GM18870 (cell line): ENCODE measurements around the gene RND3.
A peak's percentile ranks its signal among the peaks of the same experiment; 100 is the strongest.

Experiments
- ATAC-seq: cut with Tn5 transposase; IDR thresholded peaks from one replicate; pipeline ENCODE4 v1.9.1; 2021; ENCODE audit warnings: moderate library complexity; ENCODE audit not compliant: unreplicated experiment

The RND3 gene, protein sequence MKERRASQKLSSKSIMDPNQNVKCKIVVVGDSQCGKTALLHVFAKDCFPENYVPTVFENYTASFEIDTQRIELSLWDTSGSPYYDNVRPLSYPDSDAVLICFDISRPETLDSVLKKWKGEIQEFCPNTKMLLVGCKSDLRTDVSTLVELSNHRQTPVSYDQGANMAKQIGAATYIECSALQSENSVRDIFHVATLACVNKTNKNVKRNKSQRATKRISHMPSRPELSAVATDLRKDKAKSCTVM

DNA sequence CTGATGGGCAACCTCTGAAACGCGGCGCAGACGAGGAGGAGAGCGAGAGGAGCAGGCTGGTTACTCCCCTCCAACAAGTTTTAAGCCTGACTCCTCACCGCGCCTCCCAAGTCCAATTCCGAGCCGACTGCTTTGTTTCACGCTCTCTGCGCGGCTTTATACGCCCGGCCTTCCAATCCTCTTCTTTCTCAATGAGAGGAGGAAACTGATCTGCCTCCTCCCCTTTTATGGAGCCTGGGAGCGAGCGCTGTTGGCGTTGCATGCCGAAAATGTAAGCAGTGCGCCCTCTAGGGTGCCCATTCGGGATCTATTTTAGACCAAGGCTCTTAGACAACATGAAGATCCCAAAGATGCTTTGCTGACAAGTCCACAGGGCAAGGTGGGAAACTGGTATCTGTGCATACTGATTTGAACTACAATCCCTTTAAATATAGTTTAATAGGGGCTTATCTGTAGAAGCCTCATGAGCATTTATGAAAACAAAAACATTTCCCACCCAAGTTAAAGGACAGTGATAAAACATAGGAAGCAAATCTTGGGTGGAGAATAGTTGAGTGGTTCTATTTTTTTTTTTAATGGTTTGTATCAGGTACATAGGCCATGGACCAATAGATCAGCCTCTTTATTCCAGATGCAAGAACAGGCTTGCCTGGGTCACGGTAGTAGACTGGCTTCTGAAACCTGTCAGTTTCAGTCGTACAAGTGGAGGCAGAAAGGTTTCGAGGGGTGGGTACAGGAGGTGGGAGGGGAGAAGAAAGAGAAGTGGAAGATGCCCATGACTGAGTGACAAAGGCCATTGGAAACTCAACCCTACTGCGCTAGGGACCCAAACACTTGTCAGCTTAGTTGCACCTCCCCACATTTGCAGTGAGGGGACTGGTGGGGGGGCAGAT lies at the start of gene RND3:
Gene RND3, minus strand, starts transcription at position 131 of the 893 bp plus-strand sequence. CDS start 250 bp downstream, outside the sequence.
- ATAC-seq = peak; percentile 66

DNA sequence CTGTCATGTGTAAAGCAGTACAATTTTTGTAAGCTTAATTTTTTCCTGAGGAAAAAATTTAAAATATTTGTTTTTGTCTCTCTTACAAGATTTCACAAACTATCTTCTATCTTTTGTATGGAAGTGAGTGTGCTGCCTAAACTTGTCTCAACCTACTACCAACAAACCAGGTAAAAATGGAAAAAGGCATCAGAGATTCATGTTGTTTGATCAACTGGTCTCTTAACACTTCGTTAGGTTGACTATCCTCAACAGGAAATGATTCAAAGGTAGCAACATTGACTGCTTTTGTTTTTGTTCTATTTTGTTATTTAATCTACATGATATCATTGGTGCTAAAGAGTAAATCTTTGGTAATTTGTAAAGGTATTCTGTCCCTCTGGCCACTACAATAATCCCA lies 47.7 kb upstream of the RND3 start:
- no peak for ATAC-seq

DNA sequence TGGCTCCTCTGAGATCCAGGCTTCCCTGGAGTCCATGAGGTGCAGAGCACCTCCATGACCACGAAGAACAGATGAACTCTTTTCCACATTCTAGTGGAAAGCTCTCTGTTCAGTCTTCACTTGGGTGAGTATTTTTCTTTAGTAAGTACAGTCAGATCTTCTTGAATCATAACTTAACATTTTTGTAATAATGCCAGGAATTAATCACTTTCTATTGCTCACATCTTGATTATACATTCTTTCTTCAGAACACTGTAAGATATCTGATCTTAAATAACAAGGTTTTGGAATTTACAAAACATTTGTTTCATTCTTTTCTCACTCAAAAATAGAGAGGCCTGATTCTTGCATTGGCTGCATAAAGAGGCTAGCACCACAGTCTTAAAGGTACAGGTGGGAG lies 45.4 kb upstream of the RND3 start:
- no peak for ATAC-seq

DNA sequence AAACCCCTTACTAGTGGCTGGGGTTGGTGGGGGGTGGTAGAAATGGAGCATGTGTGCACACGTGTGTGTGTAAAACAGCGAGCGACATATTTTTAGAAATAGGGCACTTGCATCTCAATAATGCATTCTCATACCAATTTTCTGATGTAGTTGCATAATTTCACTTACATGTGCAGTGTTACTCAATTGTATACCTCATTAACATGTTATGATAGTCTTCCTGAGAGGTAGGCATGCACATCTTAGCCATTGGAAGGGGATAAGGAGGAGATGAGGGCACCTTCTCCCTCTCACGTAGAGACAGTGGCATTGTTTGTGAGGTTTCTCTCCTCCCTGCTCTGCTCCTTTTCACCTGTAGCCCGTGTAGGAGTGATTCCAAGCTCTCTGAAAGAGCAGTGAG lies 44.6 kb upstream of the RND3 start:
- ATAC-seq = no peak

DNA sequence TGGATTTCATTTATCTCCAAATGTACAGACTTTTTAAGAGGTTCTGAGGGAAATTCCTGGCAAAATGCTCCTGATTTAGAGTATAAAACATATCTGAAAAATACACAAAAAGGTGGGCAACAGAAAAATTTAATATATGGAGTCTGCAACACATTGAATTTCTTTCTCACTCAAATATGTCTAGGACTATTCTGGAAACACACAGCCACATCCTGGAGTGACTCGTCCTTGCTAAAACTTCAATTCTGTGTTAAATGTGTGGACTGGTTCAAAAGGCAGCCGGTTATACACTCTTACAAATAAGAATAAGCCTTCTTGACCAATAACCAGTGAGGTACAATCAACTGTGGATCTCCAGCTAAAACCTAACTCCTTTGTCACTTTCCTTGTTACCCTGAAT lies 44.1 kb upstream of the RND3 start:
- ATAC-seq = no peak

DNA sequence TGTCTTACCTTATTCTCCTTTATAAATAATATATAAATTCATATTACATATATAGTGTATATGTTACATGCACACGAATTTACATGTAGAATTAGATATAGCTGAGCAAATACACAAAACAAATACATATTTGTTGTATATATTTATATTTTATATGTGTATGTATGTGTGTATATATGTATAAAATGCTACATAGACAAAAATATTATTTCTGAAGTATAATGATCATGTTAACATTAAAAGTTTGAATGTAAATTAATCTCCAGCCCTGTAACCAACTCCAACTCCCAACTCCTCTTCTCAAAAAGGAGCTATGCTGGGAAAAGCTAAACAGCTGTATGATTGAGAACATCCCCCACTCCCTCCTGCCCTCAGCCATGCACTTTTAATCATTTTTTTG lies 42.7 kb upstream of the RND3 start:
- ATAC-seq = no peak

DNA sequence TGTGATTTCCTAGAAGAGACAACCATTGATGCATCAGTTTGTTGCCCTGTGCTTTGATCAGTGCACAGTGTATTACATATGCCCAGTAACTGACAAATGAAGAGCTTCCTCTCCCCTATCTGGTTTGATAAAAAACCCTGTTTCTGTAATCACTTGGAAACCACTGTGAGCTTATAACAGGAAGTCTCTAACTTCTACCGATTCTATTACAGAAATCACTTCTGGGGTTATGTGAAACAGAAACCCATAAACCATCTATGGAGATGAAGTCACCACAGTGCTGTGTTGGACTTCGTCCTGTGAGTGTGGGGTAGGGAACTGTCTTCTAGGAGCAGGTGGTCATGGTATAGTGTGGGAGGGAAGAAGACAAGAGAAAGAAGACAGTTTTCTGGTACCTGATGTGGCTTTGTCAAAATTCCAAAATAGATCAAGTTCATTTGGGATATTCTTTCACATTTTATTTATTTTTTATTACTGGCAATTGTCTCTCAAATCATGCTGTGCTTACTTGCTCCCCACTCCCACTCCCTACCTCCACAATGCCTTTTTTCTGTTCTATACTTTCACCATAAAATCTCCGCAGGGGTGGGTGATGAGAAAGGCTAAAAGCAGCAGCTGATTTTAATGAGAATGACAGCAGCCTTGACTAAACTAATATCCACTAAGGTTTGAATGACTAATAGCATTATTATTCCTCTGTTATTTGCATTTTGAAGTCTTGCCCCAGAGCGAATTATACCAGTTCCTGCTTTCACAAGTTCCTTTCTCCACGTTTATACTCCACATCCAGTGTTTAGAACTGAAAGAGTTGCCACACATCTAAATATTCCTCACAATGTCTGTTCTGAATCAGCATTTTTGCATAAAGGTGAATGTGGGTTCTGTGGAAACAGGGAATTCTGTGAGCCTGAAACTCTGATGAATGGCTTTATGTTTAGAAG lies 41.7 kb upstream of the RND3 start:
- ATAC-seq = peak; percentile 96

DNA sequence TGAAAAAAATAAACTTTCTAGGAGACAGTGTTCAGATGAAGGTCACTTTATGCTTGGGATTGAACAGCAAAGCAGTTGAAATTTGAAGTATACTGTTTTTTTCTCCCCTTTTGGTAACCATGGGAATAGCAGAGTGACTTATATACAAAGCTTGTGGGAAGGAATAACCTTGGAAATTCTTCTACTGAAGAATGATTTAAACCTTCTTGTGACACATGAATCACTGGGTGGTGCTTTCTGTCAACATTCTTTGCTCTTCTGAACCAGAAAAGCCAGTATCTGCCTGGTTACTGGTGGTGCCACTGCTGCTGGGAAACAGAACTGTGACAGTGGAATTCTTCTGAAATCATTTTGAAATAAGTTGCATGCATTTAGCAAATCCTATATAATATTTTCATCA lies 39.4 kb upstream of the RND3 start:
- no peak for ATAC-seq

DNA sequence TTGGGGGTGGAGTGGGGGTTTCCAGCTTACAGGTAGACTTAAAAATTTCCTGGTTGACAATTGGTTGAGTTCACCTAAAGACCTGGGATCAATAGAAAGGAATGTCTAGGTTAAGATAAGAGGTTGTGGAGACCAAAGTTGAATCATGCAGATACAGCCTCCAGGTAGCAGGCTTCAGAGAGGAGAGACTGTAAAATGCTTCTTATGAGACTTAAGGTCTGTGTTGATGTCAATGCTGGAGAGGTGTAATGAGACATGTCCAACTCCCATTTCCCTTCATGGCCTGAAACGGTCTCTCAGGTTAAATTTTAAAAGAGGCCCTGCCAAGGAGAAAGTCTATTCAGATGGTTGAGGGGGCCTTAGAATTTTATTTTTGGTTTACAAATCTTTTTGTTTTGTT lies 38.5 kb upstream of the RND3 start:
- ATAC-seq = no peak

DNA sequence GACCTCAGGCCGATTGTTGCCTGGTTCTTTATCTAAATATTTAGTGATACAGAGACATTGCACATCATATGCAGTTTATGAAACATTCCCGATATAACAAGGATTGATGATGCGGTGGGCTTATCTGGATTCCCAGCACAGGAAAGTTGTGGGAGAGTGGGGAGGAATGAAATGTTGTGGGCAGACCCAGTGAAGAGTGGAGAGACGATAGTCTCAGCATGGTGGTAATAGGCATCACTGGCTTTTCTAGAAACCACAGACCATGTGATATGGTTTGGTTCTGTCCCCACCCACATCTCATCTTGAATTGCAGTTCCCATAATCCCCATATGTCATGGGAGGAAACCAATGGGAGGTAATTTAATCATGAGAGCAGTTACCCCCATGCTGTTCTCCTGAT lies 34.8 kb upstream of the RND3 start:
- ATAC-seq = no peak

DNA sequence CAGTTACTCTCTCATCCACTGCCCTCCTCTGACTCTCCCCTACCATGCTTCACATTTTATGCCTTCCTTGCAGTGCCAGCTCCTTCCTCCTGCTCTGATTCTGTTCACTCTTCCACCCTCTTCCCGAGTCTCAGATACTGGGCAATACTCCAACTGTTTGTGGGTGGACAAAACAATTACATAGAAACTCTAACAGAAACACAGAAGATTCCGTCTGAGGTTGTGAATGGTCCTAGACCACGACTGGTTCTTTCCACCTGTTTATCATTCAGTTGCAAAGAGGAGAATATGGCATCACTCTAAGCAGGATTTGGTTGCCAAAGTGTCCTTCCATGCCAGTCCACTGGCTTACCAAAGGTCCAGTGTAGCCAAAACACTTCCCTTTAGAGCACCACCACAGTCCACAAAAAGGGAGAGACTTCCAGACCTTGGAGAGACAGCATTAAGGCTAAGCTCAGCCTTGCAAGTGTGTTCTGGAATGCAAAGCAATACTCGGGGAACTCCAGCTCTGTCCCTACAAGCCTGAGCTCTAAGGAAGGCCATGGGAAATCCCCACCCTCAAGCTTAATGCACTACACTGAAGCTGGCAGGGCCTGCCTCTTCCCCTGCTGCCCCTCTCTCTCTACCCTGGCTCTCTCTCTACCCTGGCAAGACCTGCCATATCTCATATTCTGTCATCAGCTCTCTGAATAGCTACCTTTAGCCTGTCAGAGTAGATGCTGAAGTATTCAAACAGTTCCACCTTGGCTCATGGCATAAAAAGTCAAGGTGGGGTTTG lies 33.6 kb upstream of the RND3 start:
- ATAC-seq = peak; percentile 66

DNA sequence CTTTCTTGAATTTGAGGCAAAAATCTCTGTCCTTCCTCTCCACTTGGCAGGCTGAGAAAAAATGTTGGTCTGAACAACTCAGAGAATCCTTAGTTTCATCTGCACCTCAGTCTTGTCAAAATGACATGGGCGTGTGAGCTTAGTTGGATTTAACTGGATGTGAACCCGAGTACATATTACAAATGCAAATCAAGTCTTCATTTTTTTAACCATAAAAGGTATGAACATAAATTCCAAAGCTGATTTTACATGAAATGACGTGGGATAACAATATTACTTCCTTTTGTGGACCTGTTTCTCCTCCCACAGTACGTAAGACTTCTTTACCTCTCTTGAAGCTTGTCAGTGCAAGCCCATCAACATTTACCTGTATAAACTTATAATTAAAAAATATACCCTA lies 32.6 kb upstream of the RND3 start:
- no peak for ATAC-seq

DNA sequence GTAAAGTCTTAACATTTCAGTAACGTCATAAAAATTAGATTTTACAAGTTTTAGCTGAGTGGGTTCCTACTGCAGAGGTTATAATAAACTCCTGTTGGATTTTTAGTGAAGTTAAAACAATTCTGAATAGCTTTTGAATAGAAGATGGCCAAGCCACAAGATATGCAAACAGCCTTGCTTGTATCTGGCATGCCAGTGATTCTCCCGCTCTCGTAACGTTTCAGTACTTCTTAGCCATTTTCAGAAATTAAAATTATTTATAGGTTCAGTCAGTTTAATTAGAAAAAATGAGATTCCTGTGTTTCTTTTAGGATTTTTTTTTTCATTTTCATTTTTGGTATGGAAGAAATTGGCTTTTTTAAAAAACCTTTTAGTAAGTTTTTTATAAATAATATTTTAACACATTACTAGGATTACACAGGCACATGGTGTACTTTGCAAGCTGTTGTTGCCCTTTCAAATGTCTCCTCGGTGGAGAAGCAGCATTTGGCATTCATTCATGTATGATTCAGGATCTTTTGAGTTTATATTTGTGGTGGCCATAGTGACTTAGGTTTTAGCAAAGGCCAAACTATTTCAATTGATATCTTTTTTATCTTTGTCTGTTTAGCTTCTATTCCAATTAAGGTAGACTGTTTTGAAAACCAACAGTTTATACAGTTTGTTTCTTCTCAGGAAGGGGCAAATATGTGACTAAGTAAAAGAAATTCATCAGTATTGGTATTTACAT lies 30.6 kb upstream of the RND3 start:
- no peak for ATAC-seq

DNA sequence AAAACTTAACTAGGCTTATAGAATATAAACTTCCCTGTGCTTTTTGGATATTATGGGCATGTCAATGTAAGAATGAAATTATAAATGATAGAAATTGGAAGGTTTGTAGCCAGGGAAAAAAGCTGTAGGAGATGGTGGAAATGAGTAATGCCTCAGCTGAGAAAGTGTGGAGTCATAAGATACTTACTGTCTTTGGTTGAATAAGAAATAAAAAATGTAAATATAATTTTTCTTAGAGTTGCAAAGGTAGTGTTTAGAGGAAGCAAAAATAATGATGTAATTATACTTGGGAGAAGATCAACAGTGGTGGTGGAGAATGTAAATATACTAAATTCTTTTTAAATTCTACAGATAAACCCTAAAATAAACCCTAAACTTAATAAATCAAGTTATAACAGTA lies 26.2 kb upstream of the RND3 start:
- ATAC-seq = no peak

DNA sequence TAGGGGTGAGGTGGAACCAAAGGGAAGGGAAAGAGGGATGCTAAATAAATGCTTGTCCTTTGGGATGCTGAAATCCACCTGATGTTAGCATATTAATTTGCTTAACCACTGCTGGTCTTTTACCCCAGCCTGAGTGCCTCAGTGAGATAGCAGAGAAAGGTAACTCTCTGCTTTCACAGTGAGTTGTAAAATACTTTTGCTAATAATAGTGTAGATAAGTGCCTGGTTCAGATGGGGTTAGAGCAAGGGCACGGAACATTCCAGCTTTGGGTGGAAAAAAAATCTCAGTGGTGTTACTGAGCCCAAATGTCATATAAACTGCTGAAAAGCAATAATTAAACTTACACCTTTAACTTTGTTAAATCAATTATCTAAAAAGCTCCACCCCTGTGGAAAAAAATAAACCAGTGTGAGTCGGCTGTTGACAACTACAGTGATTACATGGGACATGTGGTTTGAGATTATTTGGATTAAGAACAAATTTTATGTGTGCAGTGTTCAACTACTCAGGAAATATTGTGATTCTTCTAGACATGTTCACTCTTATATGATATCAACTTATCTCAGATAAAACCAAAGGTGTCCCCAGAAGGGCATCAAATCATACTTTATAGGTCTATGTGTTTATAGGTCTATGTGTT lies 21.1 kb upstream of the RND3 start:
- no peak for ATAC-seq

DNA sequence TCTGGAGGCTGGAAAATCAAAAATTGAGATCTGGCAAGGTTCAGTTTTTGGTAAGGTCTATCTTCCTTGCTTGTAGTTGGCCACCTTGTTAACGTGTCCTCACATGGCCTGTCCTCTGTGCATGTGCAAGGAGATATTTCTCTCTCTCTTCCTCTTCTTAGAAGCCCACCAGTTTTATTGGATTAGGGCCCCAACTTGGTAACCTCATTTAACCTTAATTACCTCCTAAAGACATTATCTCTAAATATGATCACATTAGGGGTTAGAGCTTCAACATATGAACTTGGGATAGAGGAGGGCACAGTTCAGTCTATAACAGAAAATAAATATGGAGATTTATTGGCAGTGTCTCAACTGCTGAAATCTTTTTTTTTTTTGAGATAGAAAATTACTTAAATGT lies 19.6 kb upstream of the RND3 start:
- no peak for ATAC-seq

DNA sequence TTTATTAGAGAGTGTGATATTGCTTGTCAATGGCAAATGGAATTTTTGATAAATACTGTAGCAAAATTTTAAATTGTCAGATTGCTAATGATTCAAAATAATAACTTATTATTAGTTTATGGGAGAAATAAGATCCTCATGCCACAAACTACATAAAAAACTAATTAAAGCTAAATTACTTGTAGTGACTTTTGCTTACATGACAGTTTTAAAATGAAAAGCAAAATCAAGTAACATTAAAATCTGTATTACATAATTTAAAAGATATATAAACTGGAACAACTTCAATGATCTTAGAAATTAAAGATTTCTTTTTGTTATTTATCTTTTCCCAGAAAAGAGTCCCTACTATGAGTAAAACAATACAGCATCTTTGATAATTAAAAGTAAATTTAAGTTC lies 17.7 kb upstream of the RND3 start:
- no peak for ATAC-seq

DNA sequence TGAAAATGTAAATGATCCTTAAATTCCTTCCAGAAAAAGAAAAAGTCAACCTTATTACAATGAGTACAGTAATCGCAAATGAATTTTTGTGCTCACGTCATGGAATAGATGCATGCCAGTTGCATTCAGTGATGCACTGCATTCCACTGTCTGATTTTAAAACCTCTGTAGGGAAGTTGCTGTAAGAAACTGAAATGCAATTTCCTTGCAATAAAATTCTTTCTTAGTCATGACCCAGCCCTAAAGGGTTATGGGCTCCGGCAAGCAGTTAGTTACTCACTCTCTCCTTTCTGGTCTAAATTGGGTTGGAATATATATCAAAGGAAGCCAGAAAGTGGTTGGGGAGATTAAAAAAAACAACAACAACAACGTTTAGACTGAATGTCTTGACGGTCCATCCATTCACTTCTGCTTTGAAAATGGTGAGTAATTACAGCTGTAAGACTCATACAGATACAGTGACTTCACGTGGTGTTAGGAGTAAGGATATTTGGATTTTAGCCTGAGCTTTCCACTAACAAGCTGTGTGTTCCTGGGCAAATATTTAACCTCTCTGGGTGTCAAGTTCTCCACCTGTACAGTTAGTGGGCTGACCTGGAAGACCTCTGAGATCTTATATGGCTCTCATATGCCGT lies 8.6 kb upstream of the RND3 start:
- no peak for ATAC-seq

DNA sequence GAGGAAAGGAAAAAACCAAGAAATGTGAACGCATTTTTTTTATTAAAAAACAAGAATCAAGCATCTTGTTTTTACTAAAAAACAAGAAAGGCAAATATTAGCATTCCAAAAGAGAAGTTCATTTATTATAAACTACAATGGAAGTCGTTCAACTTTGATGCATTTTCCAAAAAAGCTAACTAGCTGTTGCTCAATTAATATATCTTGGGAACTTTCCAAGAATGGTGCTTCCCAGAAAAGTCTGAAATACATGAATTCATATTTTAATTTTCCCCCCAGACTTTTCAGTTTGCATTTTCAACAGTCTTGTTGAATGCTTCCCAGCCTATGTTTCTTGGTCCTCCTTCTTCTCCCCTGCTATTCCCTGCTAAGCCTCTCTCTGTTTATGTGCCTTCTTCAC lies 7.5 kb upstream of the RND3 start:
- ATAC-seq = no peak
